ENCODE measurements around the gene ABCA4.

GRCh38 chr1:94011709-94012595 is 109.0 kb downstream of the ABCA4 start:
- TF ChIP-seq CTCF (IDR thresholded peaks at IDR 0.05 in 2 of 3, conservative IDR thresholded peaks at IDR 0.05 in 1 of 3; ENCODE audit: borderline replicate concordance in 1 of 3, insufficient read depth in 1 of 3, low read depth in 2 of 3, low read length in 2 of 3) (no peak), EZH2 (IDR thresholded peaks at IDR 0.05) (no peak), MAX (IDR thresholded peaks at IDR 0.05) (no peak), POLR2AphosphoS5 (IDR thresholded peaks at IDR 0.05; ENCODE audit: low read depth, low read length) (no peak), TCF7L2 (IDR thresholded peaks at IDR 0.05; ENCODE audit: borderline replicate concordance, extremely low read depth, insufficient read depth, insufficient read length) (no peak), RAD21 (IDR thresholded peaks at IDR 0.05; ENCODE audit: low read depth) (no peak)
